Activated naive CD8-positive, alpha-beta T cell treated with anti-CD3 and anti-CD28 coated beads for 36 hours (primary cell): ENCODE data around the gene MACF1. TPM values are rescaled to one million over a fixed set of nuclear protein-coding genes. Genes with fewer than 3 reads are reported as not detected.

ENCODE experiments used
- DNase-seq: peaks from one replicate; pipeline ENCODE4 v3.0.0; 2021
- H3K27ac Mint-ChIP-seq: one replicate; pipeline ENCODE4 v1.8.0; 2022; ENCODE audit warnings: mild to moderate bottlenecking, moderate library complexity, mixed read lengths
- H3K27me3 Mint-ChIP-seq: one replicate; pipeline ENCODE4 v1.8.0; 2022; ENCODE audit warnings: mild to moderate bottlenecking, mixed read lengths
- H3K36me3 Mint-ChIP-seq: one replicate; pipeline ENCODE4 v1.8.0; 2021; ENCODE audit warnings: mild to moderate bottlenecking, mixed read lengths
- H3K4me1 Mint-ChIP-seq: one replicate; pipeline ENCODE4 v1.8.0; 2021; ENCODE audit warnings: mixed read lengths
- H3K4me3 Mint-ChIP-seq: one replicate; pipeline ENCODE4 v1.8.0; 2022; ENCODE audit warnings: mild to moderate bottlenecking, moderate library complexity, mixed read lengths
- H3K9me3 Mint-ChIP-seq: one replicate; pipeline ENCODE4 v1.8.0; 2022; ENCODE audit warnings: mixed read lengths
- total RNA-seq, 2 experiments: library from RNA; stranded (reverse); gene quantifications; one replicate each; pipeline ENCODE4 v1.2.3, GENCODE V29; 2021

MACF1 gene
- total RNA-seq, 2 experiments from 2014 or later, result 114 to 130 TPM

GRCh38 chr1:39420493-39420892, 216.0 kb downstream of the MACF1 start:
- DNase-seq, result no peak
- Mint-ChIP-seq H3K36me3 (peaks cover 16% of the 10 kb centered on the region), H3K27ac (no peak overlapping the region), H3K4me1 (peaks cover 15% of the 10 kb centered on the region), H3K4me3 (no peak overlapping the region), H3K9me3 (no peaks in the 10 kb centered on the region), H3K27me3 (no peaks in the 10 kb centered on the region)

DNA sequence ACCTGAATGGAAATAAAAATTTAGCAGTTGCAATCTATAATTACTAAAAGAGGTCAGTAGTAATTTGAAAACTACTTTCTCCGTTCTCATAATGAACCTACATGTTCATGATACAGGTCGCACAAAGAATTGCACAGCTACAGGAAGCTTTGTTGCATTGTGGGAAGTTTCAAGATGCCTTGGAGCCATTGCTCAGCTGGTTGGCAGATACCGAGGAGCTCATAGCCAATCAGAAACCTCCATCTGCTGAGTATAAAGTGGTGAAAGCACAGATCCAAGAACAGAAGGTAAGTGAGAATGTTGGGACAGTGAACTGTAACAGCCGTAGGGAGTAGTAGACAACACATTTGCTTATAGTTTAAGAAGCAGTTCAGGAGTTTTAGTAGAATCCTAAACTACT, 218.1 kb downstream of the MACF1 start:
- Mint-ChIP-seq H3K36me3 (peaks cover 21% of the 10 kb centered on the region), H3K9me3 (no peaks in the 10 kb centered on the region), H3K27ac (no peak overlapping the region), H3K4me1 (peaks cover 12% of the 10 kb centered on the region), H3K4me3 (no peak overlapping the region), H3K27me3 (no peaks in the 10 kb centered on the region)
- DNase-seq, result no peak

DNA sequence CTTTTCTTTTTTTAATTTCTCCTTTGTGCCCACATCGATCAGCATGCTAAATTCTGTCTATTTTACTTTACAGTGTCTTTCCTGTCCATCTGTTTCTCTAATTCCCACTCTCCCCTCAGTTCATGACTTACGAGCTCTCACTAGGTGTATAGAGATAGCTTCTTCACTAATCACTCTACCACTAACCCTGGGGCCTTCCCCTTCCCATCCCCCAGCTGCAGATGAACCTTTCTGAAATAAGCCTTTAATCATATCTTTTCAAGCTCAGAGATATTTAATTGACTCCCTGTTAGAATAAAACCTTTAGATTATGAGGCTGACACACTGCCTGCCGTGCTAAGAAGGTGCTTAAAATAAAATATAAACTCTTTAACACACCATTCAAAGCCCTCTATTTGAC, 220.7 kb downstream of the MACF1 start:
- DNase-seq, result no peak
- H3K27ac Mint-ChIP-seq, result no peak overlapping the region
- H3K4me1 Mint-ChIP-seq, result peaks cover 7% of the 10 kb centered on the region
- no peaks in the 10 kb centered on the region for H3K27me3 Mint-ChIP-seq
- H3K4me3 Mint-ChIP-seq, result no peak overlapping the region
- H3K36me3 Mint-ChIP-seq, result peaks cover 24% of the 10 kb centered on the region
- no peaks in the 10 kb centered on the region for H3K9me3 Mint-ChIP-seq

- no peak for DNase-seq
- Mint-ChIP-seq H3K4me3 (no peak overlapping the region), H3K27ac (no peak overlapping the region), H3K27me3 (no peaks in the 10 kb centered on the region), H3K9me3 (no peaks in the 10 kb centered on the region), H3K4me1 (peaks cover 3% of the 10 kb centered on the region), H3K36me3 (peaks cover 24% of the 10 kb centered on the region)
Measured at GRCh38 chr1:39425634-39426033, 221.1 kb downstream of the MACF1 start.

DNA sequence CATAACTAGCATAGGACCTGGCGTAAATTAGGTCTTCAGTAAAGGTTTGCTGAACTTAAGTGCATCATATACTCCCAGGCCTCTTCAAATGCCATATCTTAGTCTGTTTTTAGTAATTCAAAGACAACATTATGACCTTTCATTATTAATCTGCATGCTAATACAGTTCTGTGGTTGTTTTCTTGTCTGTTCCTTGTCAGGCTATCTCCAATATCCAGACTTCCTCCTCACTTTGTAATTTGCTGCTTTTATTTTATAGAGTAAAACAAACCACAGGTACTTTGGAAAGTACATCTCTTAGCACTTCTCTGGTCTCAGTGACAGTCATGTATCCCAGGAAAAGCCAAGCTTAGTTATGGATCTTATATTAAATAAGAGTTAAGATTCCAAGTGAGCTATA, 221.9 kb downstream of the MACF1 start:
- no peak overlapping the region for H3K4me3 Mint-ChIP-seq
- H3K9me3 Mint-ChIP-seq, result no peaks in the 10 kb centered on the region
- DNase-seq, result no peak
- H3K27me3 Mint-ChIP-seq, result no peaks in the 10 kb centered on the region
- H3K27ac Mint-ChIP-seq, result no peak overlapping the region
- H3K4me1 Mint-ChIP-seq, result peaks cover 3% of the 10 kb centered on the region
- H3K36me3 Mint-ChIP-seq, result peaks cover 29% of the 10 kb centered on the region

DNA sequence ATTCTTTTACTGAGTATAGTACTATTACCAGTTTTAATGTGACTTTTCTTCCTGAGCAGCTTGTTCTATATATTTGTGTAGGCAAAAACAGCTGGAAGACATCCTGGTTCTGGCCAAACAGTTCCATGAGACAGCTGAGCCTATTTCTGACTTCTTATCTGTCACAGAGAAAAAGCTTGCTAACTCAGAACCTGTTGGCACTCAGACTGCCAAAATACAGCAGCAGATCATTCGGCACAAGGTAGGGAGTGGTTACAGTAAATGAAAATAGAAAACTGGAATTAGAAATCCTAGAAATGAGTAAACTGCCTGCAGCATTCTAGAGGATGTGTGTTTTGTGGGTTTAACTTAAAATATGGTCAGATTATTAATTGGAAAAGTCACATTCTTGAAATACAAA, 222.9 kb downstream of the MACF1 start:
- H3K27me3 Mint-ChIP-seq, result no peaks in the 10 kb centered on the region
- peaks cover 31% of the 10 kb centered on the region for H3K36me3 Mint-ChIP-seq
- no peak overlapping the region for H3K4me3 Mint-ChIP-seq
- DNase-seq, result no peak
- no peaks in the 10 kb centered on the region for H3K9me3 Mint-ChIP-seq
- peaks cover 4% of the 10 kb centered on the region for H3K4me1 Mint-ChIP-seq
- H3K27ac Mint-ChIP-seq, result no peak overlapping the region

DNA sequence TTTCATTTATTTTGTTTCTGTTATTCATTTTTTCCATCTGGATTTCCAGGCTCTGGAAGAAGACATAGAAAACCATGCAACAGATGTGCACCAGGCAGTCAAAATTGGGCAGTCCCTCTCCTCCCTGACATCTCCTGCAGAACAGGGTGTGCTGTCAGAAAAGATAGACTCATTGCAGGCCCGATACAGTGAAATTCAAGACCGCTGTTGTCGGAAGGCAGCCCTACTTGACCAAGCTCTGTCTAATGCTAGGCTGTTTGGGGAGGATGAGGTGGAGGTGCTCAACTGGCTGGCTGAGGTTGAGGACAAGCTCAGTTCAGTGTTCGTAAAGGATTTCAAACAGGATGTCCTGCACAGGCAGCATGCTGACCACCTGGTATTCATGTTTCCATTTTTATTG, 223.4 kb downstream of the MACF1 start:
- Mint-ChIP-seq H3K4me1 (peaks cover 4% of the 10 kb centered on the region), H3K9me3 (no peaks in the 10 kb centered on the region), H3K36me3 (peaks cover 27% of the 10 kb centered on the region), H3K4me3 (no peak overlapping the region), H3K27me3 (no peaks in the 10 kb centered on the region), H3K27ac (no peak overlapping the region)
- no peak for DNase-seq

- peaks cover 12% of the 10 kb centered on the region for H3K36me3 Mint-ChIP-seq
- H3K4me1 Mint-ChIP-seq, result peaks cover 4% of the 10 kb centered on the region
- DNase-seq, result no peak
- H3K9me3 Mint-ChIP-seq, result no peaks in the 10 kb centered on the region
- no peaks in the 10 kb centered on the region for H3K27me3 Mint-ChIP-seq
- H3K27ac Mint-ChIP-seq, result peak overlapping the region; percentile 21
- no peak overlapping the region for H3K4me3 Mint-ChIP-seq
Measured at GRCh38 chr1:39431927-39432326, 227.4 kb downstream of the MACF1 start.

- Mint-ChIP-seq H3K27ac (no peak overlapping the region), H3K27me3 (no peaks in the 10 kb centered on the region)
Measured at GRCh38 chr1:39434797-39435395, 230.4 kb downstream of the MACF1 start.

GRCh38 chr1:39435597-39435996, 231.1 kb downstream of the MACF1 start:
- DNase-seq, result no peak

More at GRCh38 chr1:39434797-39435395, 230.4 kb downstream of the MACF1 start:
- H3K36me3 Mint-ChIP-seq, result peaks cover 16% of the 10 kb centered on the region
- no peaks in the 10 kb centered on the region for H3K9me3 Mint-ChIP-seq
- no peak for DNase-seq
- peaks cover 4% of the 10 kb centered on the region for H3K4me1 Mint-ChIP-seq
- no peak overlapping the region for H3K4me3 Mint-ChIP-seq

DNA sequence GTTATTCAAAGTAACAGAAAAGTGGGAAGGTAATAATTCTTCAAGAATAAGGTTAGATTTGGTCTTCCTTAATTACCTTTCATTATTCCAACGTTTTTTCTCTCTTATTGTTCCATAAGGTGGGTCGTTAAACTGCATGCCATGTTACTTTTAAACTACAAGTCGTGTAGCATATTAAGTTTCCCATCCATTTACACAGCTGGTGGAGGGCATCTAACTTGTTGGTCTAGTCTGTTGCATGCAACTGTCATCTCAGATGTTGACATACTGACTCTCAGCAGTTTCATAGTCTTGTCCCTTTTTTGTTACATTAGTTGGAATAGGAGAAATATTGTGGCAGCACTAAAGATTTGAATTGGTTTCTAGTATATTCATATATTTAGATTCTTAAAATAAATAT, 232.3 kb downstream of the MACF1 start:
- Mint-ChIP-seq H3K9me3 (no peaks in the 10 kb centered on the region), H3K27me3 (no peaks in the 10 kb centered on the region), H3K36me3 (peaks cover 14% of the 10 kb centered on the region), H3K27ac (no peak overlapping the region), H3K4me3 (no peak overlapping the region), H3K4me1 (peaks cover 1% of the 10 kb centered on the region)
- DNase-seq, result no peak

More at GRCh38 chr1:39435597-39435996, 231.1 kb downstream of the MACF1 start:
- Mint-ChIP-seq H3K27ac (no peak overlapping the region), H3K4me3 (no peak overlapping the region), H3K36me3 (peaks cover 18% of the 10 kb centered on the region), H3K4me1 (peaks cover 4% of the 10 kb centered on the region), H3K27me3 (no peaks in the 10 kb centered on the region), H3K9me3 (no peaks in the 10 kb centered on the region)

DNA sequence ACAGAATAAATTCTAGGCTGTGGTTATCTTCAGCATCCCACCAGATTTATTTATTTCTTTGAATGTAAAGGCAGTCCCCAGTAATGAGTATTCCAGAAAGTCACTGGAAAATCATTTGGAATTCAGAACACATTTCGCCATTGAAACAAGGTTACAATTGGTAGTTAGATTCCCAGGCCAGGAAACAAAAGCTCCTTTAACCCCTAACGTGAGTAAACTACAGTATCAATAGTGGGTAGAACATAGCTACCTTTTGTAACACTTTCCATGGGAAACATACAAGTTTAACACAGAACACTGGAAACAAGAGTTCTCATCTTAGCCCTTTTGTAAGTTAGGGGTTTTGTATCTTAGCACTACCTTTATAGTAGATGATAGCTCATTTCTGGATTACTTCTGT, 233.5 kb downstream of the MACF1 start:
- Mint-ChIP-seq H3K27me3 (no peaks in the 10 kb centered on the region), H3K36me3 (peaks cover 13% of the 10 kb centered on the region), H3K27ac (no peak overlapping the region), H3K9me3 (no peaks in the 10 kb centered on the region), H3K4me1 (no peaks in the 10 kb centered on the region), H3K4me3 (no peak overlapping the region)
- DNase-seq, result no peak

DNA sequence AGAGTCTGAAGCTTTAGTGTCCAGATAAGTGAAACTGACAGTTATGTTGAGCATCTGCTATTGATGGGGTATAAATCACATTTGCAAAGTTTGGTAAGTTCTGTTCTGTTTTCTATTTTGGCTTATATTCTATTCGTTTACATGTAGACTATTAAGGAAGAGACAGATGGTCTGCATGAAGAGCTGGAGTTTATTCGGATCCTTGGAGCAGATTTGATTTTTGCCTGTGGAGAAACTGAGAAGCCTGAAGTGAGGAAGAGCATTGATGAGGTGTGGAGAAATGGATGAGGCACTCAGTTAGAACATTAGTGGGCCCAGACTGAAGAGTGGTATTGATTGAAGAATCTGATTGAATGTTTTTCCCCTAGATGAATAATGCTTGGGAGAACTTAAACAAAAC, 236.4 kb downstream of the MACF1 start:
- no peaks in the 10 kb centered on the region for H3K27me3 Mint-ChIP-seq
- H3K4me3 Mint-ChIP-seq, result no peak overlapping the region
- no peaks in the 10 kb centered on the region for H3K9me3 Mint-ChIP-seq
- no peak for DNase-seq
- H3K4me1 Mint-ChIP-seq, result no peaks in the 10 kb centered on the region
- peaks cover 20% of the 10 kb centered on the region for H3K36me3 Mint-ChIP-seq
- H3K27ac Mint-ChIP-seq, result no peak overlapping the region

- no peaks in the 10 kb centered on the region for H3K9me3 Mint-ChIP-seq
- peaks cover 20% of the 10 kb centered on the region for H3K36me3 Mint-ChIP-seq
- H3K4me1 Mint-ChIP-seq, result no peaks in the 10 kb centered on the region
- H3K27me3 Mint-ChIP-seq, result no peaks in the 10 kb centered on the region
- H3K4me3 Mint-ChIP-seq, result no peak overlapping the region
- no peak for DNase-seq
- no peak overlapping the region for H3K27ac Mint-ChIP-seq
Measured at GRCh38 chr1:39441797-39442196, 237.3 kb downstream of the MACF1 start.

GRCh38 chr1:39445573-39445972, 241.1 kb downstream of the MACF1 start:
- Mint-ChIP-seq H3K36me3 (peaks cover 24% of the 10 kb centered on the region), H3K9me3 (no peaks in the 10 kb centered on the region), H3K4me1 (no peaks in the 10 kb centered on the region), H3K27me3 (no peaks in the 10 kb centered on the region), H3K4me3 (no peak overlapping the region), H3K27ac (no peak overlapping the region)
- DNase-seq, result no peak

GRCh38 chr1:39446986-39447567, 242.6 kb downstream of the MACF1 start:
- Mint-ChIP-seq H3K9me3 (no peaks in the 10 kb centered on the region), H3K36me3 (peaks cover 31% of the 10 kb centered on the region), H3K4me1 (no peaks in the 10 kb centered on the region), H3K27ac (no peak overlapping the region), H3K4me3 (no peak overlapping the region), H3K27me3 (no peaks in the 10 kb centered on the region)
- no peak for DNase-seq
